AG04450 (cell line): ENCODE measurements around the gene SLA2. TPM values are rescaled to one million over a fixed set of nuclear protein-coding genes. Genes with fewer than 3 reads are reported as not detected.

Source experiments
- CTCF ChIA-PET: fragments of 300-600, 350-600 bp; formaldehyde crosslinking; extraction: SDS; loops from one replicate; lab custom pipeline; 2022; ENCODE audit warnings: antibody characterized with exemption, inconsistent platforms; lab: Charles Lee
- POLR2A ChIA-PET: fragments of 350-600 bp; formaldehyde crosslinking; extraction: SDS; loops from one replicate; lab custom pipeline; 2021; ENCODE audit warnings: antibody characterized with exemption, inconsistent platforms; lab: Yijun Ruan, JAX
- DNase-seq: peaks from one replicate; pipeline ENCODE4 v3.0.0-alpha.2; 2011; ENCODE audit warnings: low read depth, low spot score
- H3K27ac ChIP-seq: one replicate; pipeline ENCODE4 v1.5.1; 2012; ENCODE audit warnings: low read depth, low read length, control low read depth
- H3K27me3 ChIP-seq: one replicate; pipeline ENCODE4 v1.6.0; 2012; ENCODE audit warnings: low read length; ENCODE audit not compliant: control insufficient read depth, insufficient read depth
- H3K4me3 ChIP-seq: 2 replicates; pipeline ENCODE4 v1.5.1; 2011; ENCODE audit warnings: mild to moderate bottlenecking, low read depth, low read length, control low read depth
- H3K9me3 ChIP-seq: 2 replicates; pipeline ENCODE4 v1.5.1; 2012; ENCODE audit warnings: low read length; ENCODE audit not compliant: control insufficient read depth, insufficient read depth
- polyA plus RNA-seq: library from polyadenylated mRNA; depleted of rRNA; stranded (reverse); fragments of >200 nt; gene quantifications from 2 replicates; pipeline ENCODE4 v1.2.3, GENCODE V29; 2011
- TF ChIP-seq, protein P1 (sequence below): IDR thresholded peaks from 2 replicates; pipeline ENCODE4 v1.5.1; 2011; ENCODE audit warnings: low read depth, low read length, control low read depth, inconsistent platforms

Gene SLA2
- polyA plus RNA-seq, 1 experiment, result not detected

DNA sequence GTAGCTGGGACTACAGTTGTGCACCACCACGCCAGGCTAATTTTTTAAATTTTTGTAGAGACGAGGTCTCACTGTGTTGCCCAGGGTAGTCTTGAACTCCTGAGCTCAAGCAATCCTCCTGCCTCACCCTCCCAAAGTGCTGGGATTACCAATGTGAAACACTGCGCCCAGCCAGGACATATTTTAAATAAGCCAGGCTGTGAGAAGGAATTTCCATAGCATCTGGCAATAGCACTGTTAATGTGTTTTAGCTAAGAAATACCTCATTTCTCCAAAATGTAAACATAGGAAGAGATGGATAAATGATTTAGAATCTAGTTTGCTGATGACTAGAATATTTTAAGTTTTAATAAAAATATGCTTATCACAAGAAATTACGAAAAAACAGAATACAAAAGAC lies 27.0 kb upstream of the SLA2 start:
- ChIA-PET CTCF (interaction anchor here (1.1 kb wide), 1 partner anchor 190 kb away, joined by 3 read pairs; a partner anchor contains a TSS), POLR2A (interaction anchor here (0.6 to 0.7 kb wide), 2 partner anchors 163 to 515 kb away, joined by 5 read pairs; no protein-coding TSS in a partner anchor)
- Histone ChIP-seq H3K27ac (no peak overlapping the region), H3K4me3 (no peak overlapping the region), H3K9me3 (peaks cover 8% of the 10 kb centered on the region; the same call in 1 of the 2 replicates), H3K27me3 (no peaks in the 10 kb centered on the region)
- DNase-seq, result peak; percentile 23
- TF ChIP-seq, protein P1, sequence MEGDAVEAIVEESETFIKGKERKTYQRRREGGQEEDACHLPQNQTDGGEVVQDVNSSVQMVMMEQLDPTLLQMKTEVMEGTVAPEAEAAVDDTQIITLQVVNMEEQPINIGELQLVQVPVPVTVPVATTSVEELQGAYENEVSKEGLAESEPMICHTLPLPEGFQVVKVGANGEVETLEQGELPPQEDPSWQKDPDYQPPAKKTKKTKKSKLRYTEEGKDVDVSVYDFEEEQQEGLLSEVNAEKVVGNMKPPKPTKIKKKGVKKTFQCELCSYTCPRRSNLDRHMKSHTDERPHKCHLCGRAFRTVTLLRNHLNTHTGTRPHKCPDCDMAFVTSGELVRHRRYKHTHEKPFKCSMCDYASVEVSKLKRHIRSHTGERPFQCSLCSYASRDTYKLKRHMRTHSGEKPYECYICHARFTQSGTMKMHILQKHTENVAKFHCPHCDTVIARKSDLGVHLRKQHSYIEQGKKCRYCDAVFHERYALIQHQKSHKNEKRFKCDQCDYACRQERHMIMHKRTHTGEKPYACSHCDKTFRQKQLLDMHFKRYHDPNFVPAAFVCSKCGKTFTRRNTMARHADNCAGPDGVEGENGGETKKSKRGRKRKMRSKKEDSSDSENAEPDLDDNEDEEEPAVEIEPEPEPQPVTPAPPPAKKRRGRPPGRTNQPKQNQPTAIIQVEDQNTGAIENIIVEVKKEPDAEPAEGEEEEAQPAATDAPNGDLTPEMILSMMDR, result no peak

DNA sequence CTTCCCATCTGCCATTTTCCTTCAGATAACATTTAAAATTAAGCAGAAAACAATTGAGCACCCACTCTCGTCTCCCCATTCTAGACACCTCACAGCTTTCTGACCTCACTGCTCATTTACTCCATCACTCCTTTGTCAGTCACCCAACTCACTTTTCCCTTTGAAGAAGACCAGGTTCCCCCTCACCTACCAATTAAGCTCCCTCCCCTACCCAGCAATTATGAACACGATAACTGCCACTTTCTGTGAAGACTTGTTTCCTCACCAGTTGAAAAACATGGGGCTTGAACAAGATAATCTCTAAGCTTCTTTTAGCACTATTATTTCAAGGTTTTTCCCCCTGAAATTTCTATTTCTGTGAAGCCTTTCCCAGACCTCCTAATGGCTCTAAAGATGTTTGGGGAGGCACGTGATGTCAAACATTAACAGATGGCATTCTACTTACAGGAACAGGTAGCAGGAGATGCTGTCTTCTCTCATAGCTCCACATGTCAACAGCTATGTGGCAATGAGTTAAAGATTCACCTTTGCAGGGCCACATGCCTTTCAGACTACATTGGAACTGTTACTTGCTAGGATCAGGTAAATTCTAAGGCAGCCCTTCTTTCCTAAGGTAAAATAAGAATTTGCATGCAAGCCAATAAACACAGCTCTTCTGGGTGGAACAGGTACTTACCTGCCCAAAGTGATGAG lies 24.8 kb upstream of the SLA2 start:
- no peak for DNase-seq
- TF ChIP-seq, protein P1, result no peak
- Histone ChIP-seq H3K27ac (no peak overlapping the region), H3K9me3 (no peaks in the 10 kb centered on the region), H3K27me3 (no peaks in the 10 kb centered on the region), H3K4me3 (no peak overlapping the region)
- ChIA-PET POLR2A (no interaction called here), CTCF (interaction anchor here (1.0 kb wide), 1 partner anchor 10 kb away, joined by 3 read pairs; no protein-coding TSS in a partner anchor)

DNA sequence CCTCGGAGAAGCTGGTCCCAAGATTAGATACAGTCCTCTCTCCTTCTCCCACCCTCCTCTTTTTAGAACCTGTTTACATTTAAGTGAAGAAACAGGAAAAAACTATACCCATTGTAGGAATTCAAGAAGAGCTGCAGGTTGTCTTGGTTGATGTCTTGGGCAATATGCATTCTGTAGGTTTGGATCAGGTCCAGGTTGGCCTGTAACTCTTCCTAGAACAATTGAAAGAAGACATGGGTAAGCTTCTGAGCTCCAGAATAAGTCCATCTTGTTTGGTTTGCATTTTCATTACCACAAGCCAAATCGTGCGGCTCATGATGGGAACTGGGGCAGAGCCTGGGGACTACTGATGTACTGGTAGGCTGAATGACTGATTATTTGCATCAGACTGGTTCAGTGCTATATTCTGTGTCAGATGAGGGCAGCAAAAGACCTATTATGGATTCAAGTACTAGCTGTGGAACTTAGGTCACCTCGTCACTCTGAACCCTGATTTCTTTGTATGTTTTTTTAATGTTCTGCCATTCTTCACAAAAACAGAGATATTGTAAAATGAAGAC lies 20.3 kb upstream of the SLA2 start:
- no peaks in the 10 kb centered on the region for H3K9me3 ChIP-seq
- H3K4me3 ChIP-seq, result no peak overlapping the region
- no peaks in the 10 kb centered on the region for H3K27me3 ChIP-seq
- TF ChIP-seq, protein P1, result peak; percentile 31
- POLR2A ChIA-PET, result interaction anchor here (0.6 kb wide), 1 partner anchor 129 kb away, joined by 3 read pairs; no protein-coding TSS in a partner anchor
- CTCF ChIA-PET, result interaction anchor here (0.6 to 2.3 kb wide), 11 partner anchors 11 to 253 kb away, joined by 3 to 9 read pairs (median 4); partner anchors contain the start of genes DSN1 and RAB5IF
- no peak overlapping the region for H3K27ac ChIP-seq
- no peak for DNase-seq

DNA sequence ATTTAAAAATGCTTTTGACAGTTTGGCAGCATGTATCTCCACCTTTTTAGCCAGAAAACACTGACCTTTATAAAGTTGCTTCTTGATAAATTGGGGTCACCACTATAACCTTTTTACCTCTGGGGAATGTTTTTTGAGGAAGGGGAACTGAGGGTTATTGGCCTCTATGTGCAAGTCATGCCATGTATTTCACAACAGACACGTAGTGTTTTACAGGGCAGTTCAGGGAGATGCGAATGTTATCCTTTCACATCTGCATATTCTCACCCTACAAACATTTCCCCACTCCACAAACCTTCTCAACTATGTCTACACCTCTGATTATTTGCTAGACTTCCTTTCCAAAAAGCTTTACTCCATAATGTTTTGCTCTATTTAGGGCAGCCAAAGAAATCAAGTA lies 17.0 kb upstream of the SLA2 start:
- no peak for DNase-seq
- no peaks in the 10 kb centered on the region for H3K9me3 ChIP-seq
- no peak overlapping the region for H3K27ac ChIP-seq
- TF ChIP-seq, protein P1, result no peak
- ChIA-PET POLR2A (no interaction called here), CTCF (no interaction called here)
- H3K4me3 ChIP-seq, result no peak overlapping the region
- H3K27me3 ChIP-seq, result no peaks in the 10 kb centered on the region

DNA sequence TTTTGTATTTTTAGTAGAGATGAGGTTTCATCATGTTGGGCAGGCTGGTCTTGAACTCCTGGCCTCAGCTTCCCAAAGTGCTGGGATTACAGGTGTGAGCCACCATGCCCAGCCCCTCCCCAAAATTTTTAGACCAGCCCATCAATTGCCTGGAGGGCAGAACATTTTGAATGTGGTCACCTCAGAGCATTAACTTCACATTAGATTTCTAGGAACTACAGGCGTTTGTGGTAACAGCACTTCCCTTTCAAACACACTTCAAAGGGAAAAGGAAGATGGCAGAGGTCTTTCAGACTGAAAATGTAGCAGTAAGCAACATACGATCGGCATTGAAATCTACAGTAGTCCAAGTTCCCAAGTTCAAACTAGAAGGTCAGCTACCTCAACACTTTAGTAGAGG lies 12.3 kb upstream of the SLA2 start:
- Histone ChIP-seq H3K4me3 (no peak overlapping the region), H3K27ac (no peak overlapping the region), H3K9me3 (no peaks in the 10 kb centered on the region), H3K27me3 (no peaks in the 10 kb centered on the region)
- DNase-seq, result no peak
- ChIA-PET CTCF (no interaction called here), POLR2A (no interaction called here)
- TF ChIP-seq, protein P1, result no peak
